ES-I3 (cell line): ENCODE data around the gene EID1.

ENCODE experiments used
- H3K36me3 ChIP-seq: 2 replicates; pipeline ENCODE4 v1.6.1; 2013; ENCODE audit warnings: mild to moderate bottlenecking, low read length, control low read depth, moderate library complexity; ENCODE audit not compliant: insufficient read depth
- H3K4me1 ChIP-seq: 2 replicates; pipeline ENCODE4 v1.6.1; 2013; ENCODE audit warnings: mild to moderate bottlenecking, control low read depth, low read length; ENCODE audit not compliant: insufficient read depth
- H3K9ac ChIP-seq: 2 replicates; pipeline ENCODE4 v1.6.1; 2013; ENCODE audit warnings: low read depth, mild to moderate bottlenecking, low read length, moderate library complexity
- H3K9me3 ChIP-seq: 2 replicates; pipeline ENCODE4 v1.6.1; 2013; ENCODE audit warnings: mild to moderate bottlenecking, low read length, moderate library complexity; ENCODE audit not compliant: control insufficient read depth, insufficient read depth

The EID1 gene

GRCh38 chr15:48859426-48859825 lies 18.5 kb upstream of the EID1 start:
- no peaks in the 10 kb centered on the region for H3K9me3 ChIP-seq
- H3K36me3 ChIP-seq, result no peaks in the 10 kb centered on the region
- peaks cover 25% of the 10 kb centered on the region for H3K4me1 ChIP-seq
- no peak overlapping the region for H3K9ac ChIP-seq

- no peak overlapping the region for H3K9ac ChIP-seq
- no peaks in the 10 kb centered on the region for H3K9me3 ChIP-seq
- H3K36me3 ChIP-seq, result no peaks in the 10 kb centered on the region
- peaks cover 20% of the 10 kb centered on the region for H3K4me1 ChIP-seq
Observed at GRCh38 chr15:48861813-48862431, 16.0 kb upstream of the EID1 start.

GRCh38 chr15:48862705-48863104 lies 15.2 kb upstream of the EID1 start:
- no peaks in the 10 kb centered on the region for H3K9me3 ChIP-seq
- H3K9ac ChIP-seq, result no peak overlapping the region
- H3K36me3 ChIP-seq, result no peaks in the 10 kb centered on the region
- peaks cover 15% of the 10 kb centered on the region for H3K4me1 ChIP-seq

- H3K9ac ChIP-seq, result no peak overlapping the region
- H3K4me1 ChIP-seq, result peaks cover 15% of the 10 kb centered on the region
- H3K36me3 ChIP-seq, result no peaks in the 10 kb centered on the region
- no peaks in the 10 kb centered on the region for H3K9me3 ChIP-seq
Observed at GRCh38 chr15:48865370-48866079, 12.4 kb upstream of the EID1 start.

GRCh38 chr15:48866141-48866563 lies 11.8 kb upstream of the EID1 start:
- Histone ChIP-seq H3K9ac (no peak overlapping the region), H3K9me3 (no peaks in the 10 kb centered on the region), H3K4me1 (peaks cover 15% of the 10 kb centered on the region), H3K36me3 (no peaks in the 10 kb centered on the region)

- peaks cover 8% of the 10 kb centered on the region for H3K4me1 ChIP-seq
- no peaks in the 10 kb centered on the region for H3K36me3 ChIP-seq
- H3K9ac ChIP-seq, result no peak overlapping the region
- H3K9me3 ChIP-seq, result no peaks in the 10 kb centered on the region
Observed at GRCh38 chr15:48868023-48868422, 9.9 kb upstream of the EID1 start.

GRCh38 chr15:48868536-48868935 lies 9.4 kb upstream of the EID1 start:
- Histone ChIP-seq H3K4me1 (peaks cover 8% of the 10 kb centered on the region), H3K9me3 (no peaks in the 10 kb centered on the region), H3K36me3 (no peaks in the 10 kb centered on the region), H3K9ac (no peak overlapping the region)

- peaks cover 8% of the 10 kb centered on the region for H3K4me1 ChIP-seq
- H3K9ac ChIP-seq, result no peak overlapping the region
- no peaks in the 10 kb centered on the region for H3K36me3 ChIP-seq
- no peaks in the 10 kb centered on the region for H3K9me3 ChIP-seq
Observed at GRCh38 chr15:48869966-48870365, 8.0 kb upstream of the EID1 start.

GRCh38 chr15:48871542-48871941 lies 6.4 kb upstream of the EID1 start:
- no peaks in the 10 kb centered on the region for H3K4me1 ChIP-seq
- H3K9ac ChIP-seq, result no peak overlapping the region
- no peaks in the 10 kb centered on the region for H3K9me3 ChIP-seq
- no peaks in the 10 kb centered on the region for H3K36me3 ChIP-seq

- Histone ChIP-seq H3K9me3 (no peaks in the 10 kb centered on the region), H3K4me1 (no peaks in the 10 kb centered on the region), H3K9ac (no peak overlapping the region), H3K36me3 (no peaks in the 10 kb centered on the region)
Observed at GRCh38 chr15:48872632-48873031, 5.3 kb upstream of the EID1 start.

- Histone ChIP-seq H3K9ac (no peak overlapping the region), H3K9me3 (no peaks in the 10 kb centered on the region), H3K36me3 (no peaks in the 10 kb centered on the region), H3K4me1 (peaks cover 7% of the 10 kb centered on the region; the same call in 1 of the 2 replicates)
Observed at GRCh38 chr15:48875241-48875960, 2.5 kb upstream of the EID1 start.

- no peaks in the 10 kb centered on the region for H3K9me3 ChIP-seq
- peaks cover 7% of the 10 kb centered on the region; the same call in 1 of the 2 replicates for H3K4me1 ChIP-seq
- no peaks in the 10 kb centered on the region for H3K36me3 ChIP-seq
- no peak overlapping the region for H3K9ac ChIP-seq
Observed at GRCh38 chr15:48876057-48876456, 1.9 kb upstream of the EID1 start.

GRCh38 chr15:48880070-48880634 lies 2.2 kb downstream of the EID1 start:
- Histone ChIP-seq H3K4me1 (peaks cover 7% of the 10 kb centered on the region; the same call in 1 of the 2 replicates), H3K9ac (no peak overlapping the region), H3K36me3 (no peaks in the 10 kb centered on the region), H3K9me3 (no peaks in the 10 kb centered on the region)

GRCh38 chr15:48883699-48884098 lies 5.8 kb downstream of the EID1 start:
- H3K9ac ChIP-seq, result no peak overlapping the region
- no peaks in the 10 kb centered on the region for H3K36me3 ChIP-seq
- H3K4me1 ChIP-seq, result peaks cover 7% of the 10 kb centered on the region; the same call in 1 of the 2 replicates
- H3K9me3 ChIP-seq, result no peaks in the 10 kb centered on the region
